NOMO-1 treated with DMSO at 0.1 percent for 48 hours (cell line): Measurements from ENCODE around the gene CAMK2N1.
"Not testable (repeated sequence)": the region's sequence is repeated elsewhere in the genome, so short reads cannot be mapped to it uniquely, and the experiment has no call there.

ENCODE experiments used
- DNase-seq: peaks from one replicate; lab custom pipeline; 2025; ENCODE audit not compliant: unreplicated experiment; lab: John Stamatoyannopoulos, UW

CAMK2N1 gene

DNA sequence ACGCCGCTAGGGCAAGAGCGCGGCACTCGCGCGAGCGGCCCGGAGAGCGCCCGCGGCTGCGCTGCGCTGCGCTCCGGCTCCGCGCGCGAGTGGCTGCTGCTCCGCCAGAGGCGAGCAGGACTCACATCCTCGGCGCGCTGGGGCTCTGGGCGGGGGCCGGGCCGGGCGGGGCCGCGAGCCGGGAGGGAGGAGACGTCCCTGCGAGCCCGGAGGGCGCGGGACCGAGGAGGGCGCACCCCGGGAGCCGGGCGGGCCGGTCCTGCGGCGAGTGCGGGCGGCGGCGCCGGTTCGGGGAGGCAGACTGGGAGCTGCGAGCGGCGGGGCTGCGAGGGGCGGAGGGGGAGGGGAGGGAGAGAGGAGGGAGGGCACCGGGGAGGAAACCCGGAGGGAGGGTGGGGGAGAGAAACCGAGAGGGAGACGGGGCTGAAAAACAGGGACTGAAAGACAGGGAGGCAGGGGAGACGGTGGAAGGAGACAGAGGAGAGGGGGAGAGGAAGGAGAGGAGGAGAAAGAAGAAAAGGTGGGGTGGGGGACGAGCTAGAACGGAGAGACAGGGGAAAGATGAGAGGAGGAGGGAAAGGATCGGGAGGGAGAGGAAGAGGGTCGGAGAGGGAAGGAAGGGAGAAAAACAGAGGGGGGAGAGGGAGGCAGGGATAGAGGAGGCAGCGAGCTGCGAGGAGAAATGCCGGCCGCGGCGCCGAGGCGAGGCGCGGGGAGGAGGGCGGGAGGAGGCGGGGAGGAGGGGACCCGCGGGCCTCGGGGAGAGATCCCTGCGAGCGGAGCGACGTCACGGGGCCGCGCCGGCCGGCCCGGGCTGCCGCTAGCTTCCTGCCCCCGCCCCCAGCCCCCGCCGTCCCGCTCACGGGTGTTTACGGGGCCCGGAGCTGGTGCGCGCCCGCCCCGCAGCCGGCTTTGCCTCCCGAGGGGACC is at the start of gene CAMK2N1:
Gene CAMK2N1, minus strand, starts transcription at position 684 of the 930 bp plus-strand sequence. CDS start 831 bp downstream, outside the sequence.
- DNase-seq, result no peak

DNA sequence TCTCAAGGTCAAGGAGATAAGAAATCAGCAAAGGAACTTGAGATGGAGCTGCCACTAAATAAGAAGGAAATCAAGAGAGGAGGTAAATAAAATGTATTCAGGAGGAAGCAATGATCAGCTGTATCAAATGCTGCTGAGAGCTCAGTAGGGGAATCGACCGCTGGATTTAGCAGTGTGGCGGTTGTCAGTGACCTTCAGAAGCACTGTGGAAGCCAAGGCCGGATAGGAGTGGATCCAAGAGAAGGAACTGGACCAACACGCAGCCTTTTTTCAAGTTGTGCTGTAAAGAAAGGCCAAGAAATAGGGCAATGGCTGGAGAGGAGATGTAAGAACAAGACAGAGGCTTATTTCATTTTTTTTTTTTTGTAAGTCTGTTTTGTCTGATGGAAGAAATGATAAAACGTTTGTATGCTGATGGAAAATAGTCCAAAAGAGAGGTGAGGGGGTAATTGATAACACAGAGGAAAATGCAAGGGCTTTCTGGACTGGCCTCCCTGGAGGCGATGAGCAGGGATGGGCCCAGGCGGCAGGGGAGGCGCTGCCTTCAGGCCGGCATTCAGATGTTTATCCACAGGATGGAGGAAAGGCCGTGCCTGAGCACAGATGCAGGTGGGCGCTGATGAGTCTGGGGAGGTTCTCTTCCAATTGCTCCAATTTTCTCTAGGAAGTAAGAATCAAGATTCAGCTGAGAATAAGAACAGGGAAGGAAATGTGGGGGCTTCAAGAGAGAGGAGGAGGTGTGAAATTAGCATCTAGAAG is 48.8 kb upstream of the CAMK2N1 start:
- DNase-seq, result no peak

- DNase-seq, result no peak
Observed at GRCh38 chr1:20533635-20534034, 47.6 kb upstream of the CAMK2N1 start.

DNA sequence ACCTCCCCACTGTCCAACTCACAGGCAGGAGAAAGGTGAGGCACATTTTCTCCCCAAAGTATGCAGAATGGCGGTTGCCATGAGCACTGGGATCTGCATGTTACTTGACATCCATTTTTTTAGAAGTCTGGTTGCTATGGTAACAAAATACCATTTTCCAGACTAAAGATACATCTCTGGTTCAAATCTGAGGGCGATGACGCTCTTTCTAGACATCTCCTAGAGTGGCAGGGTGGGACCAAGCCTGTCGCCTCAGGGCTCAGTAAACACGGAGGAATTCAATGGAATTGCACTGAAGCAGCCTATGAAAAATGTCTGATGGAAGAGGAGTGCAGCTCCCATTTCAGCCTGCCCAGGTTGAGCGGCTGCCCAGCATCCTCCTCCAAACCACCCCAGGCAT is 44.9 kb upstream of the CAMK2N1 start:
- DNase-seq, result no peak

DNA sequence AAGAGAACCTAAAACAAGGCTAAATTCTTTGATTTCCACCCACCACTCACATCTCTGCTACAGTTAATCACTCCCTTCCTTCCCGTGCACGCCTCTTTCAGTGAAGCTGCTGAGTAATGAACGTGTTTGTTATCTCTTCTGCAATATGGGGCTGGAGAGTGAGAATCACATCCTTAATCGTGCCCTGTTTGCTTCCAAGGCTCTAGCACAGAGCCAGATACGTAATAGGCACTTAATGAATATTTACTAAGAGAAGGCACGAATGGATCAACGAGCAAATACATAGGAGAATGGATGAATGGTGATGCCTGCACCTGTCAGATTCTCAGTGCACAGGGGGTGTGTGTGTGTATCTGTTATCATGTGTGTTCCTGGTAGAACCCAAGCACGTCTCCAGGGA is 44.3 kb upstream of the CAMK2N1 start:
- DNase-seq, result no peak

DNA sequence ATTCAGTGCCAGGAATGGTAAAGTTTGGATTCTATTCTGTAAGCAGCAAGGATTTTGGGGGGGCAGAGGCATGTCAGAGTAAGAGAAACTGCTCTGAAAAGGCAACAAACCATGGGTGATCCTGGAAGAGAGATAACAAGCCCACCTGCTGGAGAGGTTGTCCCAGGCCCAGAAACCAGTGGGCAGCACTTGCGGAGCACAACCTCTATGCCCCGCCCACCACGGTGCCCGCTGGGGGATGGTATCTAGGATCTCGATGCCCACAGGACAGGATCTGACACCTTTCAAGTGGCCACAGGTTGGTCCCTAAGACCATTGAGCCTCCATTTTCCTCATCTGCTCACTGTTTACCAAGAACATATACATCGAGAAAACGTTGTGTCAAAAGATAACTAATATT is 42.2 kb upstream of the CAMK2N1 start:
- no peak for DNase-seq

DNA sequence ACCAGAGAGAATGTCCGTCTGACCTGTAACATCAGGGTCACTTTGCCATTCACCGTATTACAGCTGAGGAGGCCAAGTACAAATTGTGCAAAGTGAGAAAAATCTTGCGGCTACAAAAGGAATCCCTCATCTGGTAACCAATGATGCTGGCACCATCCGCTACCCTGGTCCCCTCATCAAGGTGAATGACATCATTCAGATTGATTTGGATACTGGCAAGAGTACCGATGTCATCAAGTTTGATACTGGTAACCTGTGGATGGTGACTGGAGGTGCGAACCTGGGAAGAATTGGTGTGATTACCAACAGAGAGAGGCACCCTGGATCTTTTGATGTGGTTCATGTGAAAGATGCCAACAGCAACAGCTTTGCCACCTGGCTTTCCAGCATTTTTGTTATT is 40.3 kb upstream of the CAMK2N1 start:
- DNase-seq, result no peak

- DNase-seq, result peak; percentile 57
Observed at GRCh38 chr1:20521960-20522861, 36.2 kb upstream of the CAMK2N1 start.

DNA sequence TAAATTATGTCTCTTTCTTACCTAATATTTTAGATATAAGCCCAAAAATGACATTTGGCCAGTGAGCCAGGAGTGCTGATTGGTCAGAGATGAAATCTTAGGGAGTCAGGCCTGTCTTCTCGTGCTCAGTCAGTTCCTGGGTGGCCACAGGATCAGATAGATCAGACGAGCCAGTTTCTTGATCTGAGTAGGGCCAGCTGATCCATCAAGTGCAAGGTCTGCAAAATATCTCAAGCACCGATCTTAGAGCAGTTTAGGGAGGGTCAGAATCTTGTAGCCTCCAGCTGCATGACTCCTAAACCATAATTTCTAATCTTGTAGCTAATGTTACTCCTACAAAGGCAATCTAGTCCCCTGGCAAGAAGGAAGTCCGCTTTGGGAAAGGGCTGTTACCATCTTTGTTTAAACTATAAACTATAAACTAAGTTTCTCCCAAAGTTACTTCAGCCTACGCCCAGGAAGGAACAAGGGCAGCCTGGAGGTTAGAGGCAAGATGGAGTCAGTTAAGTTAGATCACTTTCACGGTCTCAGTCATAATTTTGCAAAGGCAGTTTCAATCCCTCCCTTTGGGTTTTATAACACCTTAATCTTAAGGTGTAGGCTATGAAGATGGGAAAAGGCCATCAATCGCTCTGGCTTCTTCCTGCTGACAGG is 33.7 kb upstream of the CAMK2N1 start:
- DNase-seq, result not testable (repeated sequence)

DNA sequence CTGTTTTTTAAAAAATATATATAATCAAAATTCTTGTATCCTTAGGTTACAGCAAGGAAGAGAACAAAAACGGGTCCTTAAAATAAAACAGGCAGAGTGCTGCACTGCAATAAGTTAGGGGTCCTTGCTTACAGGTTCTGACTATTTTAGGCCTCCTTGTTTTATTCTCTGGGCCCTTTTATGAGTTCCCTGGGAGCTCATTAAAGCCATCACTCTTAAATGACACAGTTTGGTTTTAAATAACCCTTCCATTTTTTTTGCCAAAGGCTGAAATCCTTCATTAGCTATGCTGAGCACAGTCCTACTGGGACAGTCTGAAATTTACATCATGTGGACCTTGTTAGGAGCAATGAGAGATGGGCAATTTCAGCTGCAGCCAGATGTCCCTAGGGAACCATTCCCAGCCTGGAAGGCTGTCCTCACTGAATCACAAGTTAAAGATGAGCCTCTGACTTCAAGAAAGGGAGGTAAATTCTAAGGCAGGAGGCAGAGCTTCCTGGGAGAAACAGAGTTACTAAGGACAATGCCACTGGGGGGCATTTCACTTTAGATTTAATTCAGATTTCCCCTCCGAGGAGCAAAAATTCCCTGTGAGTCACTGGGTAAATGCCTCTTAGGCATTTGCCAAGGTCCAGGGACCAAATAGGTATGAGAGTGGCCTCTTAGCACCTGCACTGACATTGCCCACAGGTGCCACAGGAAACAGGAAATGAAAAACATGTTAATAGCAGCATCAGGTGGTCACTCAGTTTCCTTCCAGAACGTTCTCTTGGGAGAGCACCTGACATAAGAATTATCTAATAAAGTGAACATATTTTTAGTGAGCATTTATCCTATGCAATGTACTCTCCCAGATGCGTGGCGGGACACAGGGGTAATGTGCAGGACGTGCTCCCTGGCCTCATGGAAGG is 25.8 kb upstream of the CAMK2N1 start:
- DNase-seq, result no peak

DNA sequence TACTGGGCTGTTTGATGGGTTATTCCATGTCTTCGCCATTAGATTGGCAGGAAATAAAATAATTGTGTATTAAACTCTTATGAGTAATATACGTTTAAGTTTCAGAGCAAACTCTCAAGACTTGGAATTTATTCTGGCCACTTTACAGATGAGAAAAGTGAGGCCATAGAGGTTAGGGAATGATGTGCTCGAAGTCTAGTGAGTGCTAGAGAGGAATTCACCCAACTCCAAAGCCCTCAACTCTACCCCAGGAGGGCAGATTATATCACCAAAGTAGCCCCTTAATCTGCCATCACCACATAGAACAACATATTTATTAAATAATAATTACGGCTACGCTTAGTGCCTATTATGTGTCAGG is 22.4 kb upstream of the CAMK2N1 start:
- DNase-seq, result no peak

GRCh38 chr1:20507564-20508410 is 21.8 kb upstream of the CAMK2N1 start, which contains the start of gene MUL1:
TSS of gene MUL1 (minus strand) at chr1:20508151. CDS start at chr1:20508024, 127 bp downstream.
- peak; percentile 82 for DNase-seq

DNA sequence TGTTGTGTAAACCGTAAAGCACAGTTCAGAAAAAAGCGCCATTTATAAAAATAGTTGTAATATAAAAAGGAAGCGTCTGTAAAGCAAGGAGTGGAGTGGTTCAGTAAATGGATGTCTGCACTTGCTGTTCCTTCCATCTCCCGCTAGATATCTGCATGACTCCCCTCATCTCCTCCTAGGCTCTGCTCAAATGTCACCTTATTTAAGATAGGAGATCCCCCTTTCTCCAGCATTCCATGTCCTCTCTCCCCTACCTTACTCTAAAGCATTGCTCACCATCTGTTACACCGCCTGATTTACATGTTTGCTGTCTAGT is 21.2 kb upstream of the CAMK2N1 start:
- no peak for DNase-seq

DNA sequence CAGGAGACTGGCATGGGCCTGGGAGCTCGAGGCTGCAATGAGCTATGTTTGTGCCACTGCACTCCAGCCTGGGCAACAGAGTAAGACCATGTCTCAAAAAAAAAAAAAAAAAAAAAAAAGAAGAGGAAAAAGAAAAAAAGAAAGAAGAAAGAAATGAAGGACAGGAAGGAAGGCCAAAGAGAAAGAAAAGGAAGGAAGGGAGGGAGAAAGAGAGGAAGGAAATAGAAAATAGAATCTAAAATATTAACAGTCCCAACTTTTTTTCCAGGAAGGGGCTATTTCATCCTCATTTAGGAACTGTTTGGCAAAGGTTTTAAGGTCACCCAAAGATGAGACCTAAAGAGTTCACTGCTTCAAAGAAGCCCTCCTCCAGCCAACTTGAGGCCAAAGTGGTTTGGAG is 19.5 kb upstream of the CAMK2N1 start:
- no peak for DNase-seq

DNA sequence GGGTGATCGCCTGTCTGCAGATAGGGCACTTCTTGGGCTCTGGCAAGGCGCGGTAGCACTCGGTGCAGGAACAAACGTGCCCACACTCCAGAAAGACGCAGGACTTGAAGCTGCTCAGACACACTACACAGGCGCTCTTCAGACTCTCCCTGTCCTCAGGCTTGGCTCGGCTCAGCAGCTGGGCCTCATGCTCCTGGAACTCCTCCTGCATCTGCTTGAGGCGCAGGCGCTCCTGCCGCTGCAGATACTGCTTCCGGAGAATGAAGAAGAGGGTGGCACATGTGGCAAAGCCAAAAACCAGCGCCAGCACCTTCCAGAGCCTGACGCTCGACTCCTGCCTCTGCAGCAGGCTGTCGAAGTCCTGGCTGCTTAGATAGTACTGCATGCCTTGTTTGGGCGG is 14.7 kb upstream of the CAMK2N1 start:
- no peak for DNase-seq

DNA sequence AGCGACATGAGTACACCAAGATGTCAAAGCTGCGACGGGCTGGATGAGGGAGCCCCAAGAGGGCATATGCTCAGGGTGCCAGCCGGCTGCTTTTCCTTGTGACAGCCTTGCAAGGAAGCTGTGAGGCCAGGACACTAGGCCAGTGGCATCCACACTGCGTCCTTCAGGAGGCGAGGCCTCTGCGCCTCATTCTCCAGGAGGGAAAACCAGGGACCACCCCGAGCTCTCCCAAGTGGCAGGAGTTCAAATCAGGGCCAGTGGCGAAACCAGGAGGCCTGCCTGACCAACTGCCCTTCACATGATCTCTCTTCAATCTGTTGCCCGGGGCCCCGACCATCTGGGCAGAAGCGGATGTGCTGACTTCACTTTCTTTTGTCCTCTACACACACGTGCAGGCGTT is 13.7 kb upstream of the CAMK2N1 start:
- DNase-seq, result no peak

GRCh38 chr1:20499105-20499504 is 13.1 kb upstream of the CAMK2N1 start:
- DNase-seq, result no peak

- no peak for DNase-seq
Observed at GRCh38 chr1:20498116-20498515, 12.1 kb upstream of the CAMK2N1 start.

- peak; percentile 17 for DNase-seq
Observed at GRCh38 chr1:20497506-20497905, 11.5 kb upstream of the CAMK2N1 start.
